Activated gamma-delta T cell treated with Interleukin-2 at 50 U/mL for 16 hours (primary cell): Measurements from ENCODE around the gene FOXL2.
"Not testable (repeated sequence)": the region's sequence is repeated elsewhere in the genome, so short reads cannot be mapped to it uniquely, and the experiment has no call there.

Source experiments
- DNase-seq: peaks from one replicate; pipeline ENCODE4 v3.0.0-alpha.2; 2020

The FOXL2 gene

DNA sequence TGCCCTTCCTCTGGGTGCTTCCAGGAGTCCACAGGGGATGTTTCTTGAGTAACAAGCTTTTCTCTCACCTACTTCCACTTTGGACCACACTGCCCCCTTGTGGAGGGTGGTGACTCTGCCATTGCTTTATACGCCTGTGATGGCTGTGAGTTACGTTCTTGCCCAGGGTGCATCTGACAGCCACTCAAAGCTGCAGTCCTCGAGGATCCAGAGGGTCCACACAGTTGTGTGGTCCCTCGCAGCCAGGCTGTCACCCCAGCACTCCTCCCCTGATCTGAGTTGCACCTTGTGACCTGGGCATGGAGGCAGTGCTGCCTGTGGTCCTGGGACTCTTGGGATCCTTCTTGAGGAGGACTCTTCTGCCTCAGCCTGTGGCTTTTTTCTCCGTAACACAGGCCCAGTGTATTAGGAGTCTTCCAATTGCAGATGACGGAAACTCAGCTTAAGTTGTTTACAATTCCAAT, 23.4 kb downstream of the FOXL2 start:
- peak; percentile 87 for DNase-seq

DNA sequence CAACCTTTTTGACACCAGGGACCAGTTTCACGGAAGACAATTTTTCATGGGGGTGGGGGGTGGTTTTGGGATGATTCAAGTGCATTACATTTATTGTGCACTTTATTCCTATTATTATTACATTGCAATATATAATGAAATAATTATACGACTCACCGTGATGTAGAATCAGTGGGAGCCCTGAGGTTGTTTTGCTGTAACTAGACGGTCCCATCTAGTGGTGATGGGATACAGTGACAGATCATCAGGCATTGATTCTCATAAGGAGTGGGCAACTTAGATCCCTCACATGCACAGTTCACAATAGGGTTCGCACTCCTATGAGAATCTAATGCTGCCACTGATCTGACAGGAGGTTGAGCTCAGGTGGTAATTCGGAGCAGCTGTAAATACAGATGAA, 24.5 kb downstream of the FOXL2 start:
- DNase-seq = not testable (repeated sequence)

DNA sequence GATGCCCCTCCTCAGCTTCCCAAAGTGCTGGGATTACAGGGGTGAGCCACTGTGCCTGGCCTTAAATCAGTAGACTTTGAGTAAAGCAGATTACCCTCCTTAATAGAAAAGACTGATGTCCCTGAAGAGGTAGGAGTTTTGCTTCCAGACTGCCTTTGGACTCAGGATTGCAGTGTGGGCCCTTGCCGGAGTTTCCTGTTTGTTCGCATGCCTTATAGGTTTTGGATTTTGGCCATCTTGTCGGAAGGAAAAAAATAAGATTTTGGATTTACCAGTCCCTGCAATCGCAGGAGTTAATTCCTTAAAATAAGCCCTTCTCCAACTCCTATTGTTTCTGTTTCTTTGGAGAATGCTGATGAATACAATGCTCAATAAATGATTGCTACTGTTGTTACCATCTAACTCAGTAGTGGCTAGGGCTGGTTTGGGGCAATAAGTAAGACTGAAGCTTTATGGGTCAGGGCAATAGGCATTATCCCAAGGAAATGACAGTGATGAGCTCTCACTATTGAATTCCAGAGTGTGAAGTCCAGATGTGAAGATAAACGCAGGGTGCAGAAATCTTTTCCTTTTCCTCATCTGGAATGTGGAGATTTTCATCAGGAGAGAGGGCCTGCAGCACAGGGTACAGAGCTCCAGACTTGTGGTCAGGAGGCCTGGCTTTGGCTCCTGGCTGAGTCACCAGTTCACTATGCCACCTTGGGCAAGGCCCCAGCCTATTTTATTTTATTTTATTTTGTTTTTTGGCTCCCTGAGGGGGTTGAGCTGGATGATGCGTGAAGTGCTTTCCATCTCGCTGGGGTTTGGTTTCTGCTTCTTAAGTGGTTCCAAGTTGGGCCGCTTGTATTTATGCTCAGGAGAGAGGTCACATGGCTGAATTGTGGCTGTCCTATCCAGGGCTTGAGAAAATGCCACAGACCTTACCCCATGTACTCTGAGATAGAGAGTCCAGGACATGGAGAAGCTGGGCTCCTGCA, 25.3 kb downstream of the FOXL2 start:
- DNase-seq = no peak

DNA sequence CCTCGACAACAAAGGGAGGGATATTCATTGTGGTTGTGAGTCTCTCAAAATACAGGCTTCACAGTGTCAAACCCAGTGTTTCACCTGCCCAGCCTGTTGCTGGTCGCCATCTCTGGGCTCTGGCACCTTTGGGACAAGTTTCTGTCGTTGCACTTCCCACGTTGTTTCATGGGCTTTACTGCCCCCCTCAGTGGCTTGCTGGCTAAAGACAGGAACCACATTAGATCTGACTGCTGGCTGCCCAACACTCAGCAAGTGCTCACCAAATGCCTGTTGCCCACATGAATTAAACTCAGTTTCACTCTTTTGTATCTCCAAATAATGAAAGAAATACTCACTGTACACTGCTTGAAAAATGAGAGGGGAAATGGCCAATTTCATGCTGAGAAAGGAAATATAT, 27.6 kb downstream of the FOXL2 start:
- no peak for DNase-seq

DNA sequence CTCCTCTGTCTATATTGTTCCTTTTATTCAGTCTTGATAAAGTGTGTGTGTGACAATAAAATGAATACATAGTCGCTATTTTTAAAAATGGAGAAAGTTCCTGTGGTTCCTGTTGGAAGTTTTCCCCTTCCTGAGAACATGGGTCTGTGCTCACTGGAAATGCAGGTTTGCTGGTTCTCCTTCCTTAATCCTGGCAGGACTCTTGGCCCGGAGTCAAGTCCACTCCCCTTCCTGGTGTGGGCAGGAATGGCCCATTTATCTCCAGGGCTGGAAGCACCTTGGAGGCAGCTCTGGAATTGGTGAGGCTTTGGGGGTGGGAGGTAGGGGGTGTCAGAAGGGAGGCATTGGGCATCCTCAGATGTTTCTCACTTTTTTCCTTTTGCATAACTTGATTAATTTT, 30.1 kb downstream of the FOXL2 start:
- DNase-seq = no peak

DNA sequence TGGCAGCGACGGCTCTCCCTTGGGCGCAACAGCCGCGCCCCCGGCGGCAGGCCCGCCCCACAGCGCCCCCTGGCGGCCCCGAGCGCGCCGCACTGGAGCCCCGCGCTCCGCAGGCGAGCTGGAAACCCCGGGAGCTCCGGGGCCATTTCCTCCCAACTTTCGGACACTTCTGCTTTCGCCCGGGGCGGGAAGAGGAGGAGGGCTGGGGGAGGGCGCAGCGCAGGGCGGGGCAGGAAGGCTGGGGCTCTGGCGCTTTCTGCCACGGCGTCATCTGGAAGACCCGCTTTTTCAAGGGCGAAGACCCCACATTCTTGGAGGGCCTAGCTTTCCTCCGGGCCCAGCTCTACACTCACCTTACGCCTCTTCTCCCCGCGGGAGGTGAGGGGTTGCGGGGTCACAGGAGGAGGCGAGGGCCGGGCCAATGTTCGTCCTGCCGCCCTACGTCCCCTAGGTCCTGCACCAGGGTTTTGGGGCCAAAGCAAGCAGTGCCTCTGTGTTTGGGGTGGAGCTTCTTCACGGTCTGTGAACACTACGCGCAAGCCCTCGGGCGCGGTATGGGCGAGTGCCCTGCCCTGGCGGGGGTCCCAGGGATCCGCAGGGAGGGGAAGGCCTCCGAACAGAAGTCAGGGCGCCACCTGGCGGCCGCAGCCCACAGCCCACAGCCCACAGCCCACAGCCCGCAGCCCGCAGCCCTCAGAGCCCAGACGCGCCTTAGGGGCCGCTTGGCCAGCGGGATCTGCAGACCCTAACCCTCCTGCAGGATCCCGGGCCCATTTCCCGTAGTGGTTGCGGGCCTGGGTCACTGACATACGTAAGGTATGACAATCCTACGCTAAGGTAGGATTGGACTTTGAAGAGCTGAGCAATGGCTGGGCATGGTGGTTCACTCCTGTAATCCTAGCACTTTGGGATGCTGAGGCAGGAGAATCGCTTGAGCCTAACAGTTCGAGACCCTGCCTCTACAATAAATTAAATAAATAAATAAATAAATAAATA, 31.1 kb downstream of the FOXL2 start:
- DNase-seq = peak; percentile 81

DNA sequence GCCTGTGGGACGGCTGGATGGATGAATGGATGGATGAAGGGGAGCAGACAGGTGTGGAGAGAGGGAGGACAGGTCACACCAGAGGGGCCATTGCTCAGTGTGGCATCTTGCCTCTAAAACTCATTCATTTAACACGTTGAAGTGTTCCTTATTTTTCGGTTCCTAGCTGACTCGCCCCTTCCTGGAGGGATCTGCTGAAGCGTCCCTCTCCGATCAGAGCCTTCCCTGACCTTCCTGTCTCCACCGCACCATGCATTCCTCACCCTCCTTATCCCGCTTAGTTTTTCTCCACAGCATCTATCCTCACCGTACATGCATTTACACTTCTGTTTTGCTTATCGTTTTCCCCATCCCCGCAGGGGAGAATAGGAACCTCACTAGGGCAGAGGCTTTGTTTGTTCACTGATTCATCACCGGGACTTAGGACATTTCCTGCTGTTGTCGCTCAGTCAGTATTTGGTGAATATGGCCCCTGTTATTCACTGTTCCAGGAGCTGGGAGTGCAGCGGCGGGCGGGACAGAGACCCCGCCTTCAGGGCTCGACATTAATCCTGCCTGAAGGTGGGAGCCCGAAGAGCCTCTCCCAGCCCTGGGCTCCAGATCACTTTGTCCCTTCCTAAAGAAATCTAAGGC, 32.0 kb downstream of the FOXL2 start:
- no peak for DNase-seq

DNA sequence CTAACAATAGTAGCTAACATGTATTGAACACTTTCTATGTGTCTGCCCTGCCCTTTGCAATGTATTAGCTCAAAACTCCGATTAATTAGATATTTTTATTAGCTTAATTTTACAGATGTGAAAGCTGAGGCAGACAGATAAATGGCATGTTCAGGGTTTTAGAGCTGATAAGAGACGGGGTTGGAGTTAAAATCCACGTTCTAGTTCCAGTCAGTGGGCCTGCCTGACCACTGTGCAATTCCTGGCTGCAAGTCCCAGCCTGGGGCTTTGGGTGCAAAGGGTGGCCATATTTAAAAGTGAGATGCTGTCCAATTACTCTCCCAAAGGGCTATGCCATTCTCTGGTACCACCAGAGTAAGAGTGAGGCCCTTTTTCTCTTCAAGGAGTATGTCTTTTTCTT, 33.2 kb downstream of the FOXL2 start:
- DNase-seq = no peak

DNA sequence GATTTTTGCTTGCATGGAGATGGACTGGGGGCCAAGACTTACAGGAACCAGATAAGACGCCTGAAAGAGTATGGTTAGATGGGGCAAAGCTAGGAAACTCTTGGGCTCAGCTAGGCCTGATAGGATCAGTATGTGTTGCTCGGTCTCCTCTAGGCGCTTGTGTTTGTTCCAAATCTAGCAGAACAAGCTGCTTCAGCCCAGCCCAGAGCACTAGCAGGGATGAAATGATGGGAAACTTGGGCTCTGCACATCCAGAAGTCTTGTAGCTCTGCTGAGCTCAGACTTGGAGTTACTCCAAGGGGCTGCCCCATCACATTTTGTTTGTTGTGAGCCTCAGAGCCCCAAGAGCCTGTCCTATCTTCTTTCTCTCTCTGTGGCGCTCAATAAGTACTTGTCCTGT, 34.7 kb downstream of the FOXL2 start:
- DNase-seq = no peak

DNA sequence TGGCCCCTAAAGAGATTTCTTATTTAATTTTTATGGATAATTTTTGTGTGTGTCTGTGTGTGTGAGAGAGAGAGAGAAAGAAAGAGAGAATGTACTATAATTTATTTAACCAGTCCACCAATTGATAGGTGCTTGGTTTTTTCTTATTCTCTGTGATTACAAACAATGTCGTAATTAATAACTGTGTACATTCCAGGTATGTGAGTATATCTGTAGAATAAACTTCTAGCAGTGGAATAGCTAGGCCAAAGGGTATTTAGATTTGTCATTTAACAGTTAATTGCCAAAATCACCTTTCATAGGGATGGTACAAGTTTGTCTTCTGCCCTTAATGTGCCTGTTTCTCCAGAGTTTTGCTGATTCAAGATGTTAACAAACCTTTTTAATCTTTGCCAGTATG, 35.3 kb downstream of the FOXL2 start:
- DNase-seq = no peak

DNA sequence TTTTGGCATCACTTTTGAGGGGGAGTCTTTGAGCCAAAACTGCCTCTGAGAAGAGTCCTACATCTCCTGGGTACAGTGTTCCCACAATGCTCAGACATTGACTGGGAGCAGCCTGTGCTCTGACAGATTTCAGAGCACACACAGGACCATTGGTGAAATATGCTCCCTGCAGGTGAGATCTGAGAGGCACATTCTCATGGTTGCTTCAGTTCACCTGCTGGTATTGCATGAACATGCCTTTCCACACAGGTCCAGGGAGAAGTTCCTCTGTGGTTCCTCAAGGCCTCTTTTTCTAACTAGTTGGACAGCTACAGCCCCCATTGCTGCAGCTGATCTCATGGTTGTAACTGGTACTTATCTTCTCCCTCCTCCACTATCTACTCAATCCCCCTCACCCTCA, 37.0 kb downstream of the FOXL2 start:
- DNase-seq = no peak

DNA sequence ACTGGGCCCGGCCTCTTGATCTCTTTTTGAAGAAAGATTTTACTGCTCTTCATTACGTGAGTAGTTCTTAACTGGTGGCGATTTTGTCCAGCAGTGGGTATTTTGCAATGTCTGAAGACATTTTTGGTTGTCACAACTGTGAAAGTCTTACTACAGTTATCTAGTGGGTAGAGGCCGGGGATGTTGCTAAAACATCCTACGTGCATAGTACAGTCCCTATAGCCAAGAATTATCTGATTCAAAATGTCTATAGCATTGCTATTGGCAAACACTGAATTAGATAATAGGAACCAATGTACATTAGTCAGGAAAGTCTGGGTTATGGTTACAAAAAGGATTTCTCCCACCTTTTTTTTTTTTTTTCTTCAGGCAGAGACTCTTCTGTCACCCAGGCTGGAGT, 38.1 kb downstream of the FOXL2 start:
- DNase-seq = no peak

DNA sequence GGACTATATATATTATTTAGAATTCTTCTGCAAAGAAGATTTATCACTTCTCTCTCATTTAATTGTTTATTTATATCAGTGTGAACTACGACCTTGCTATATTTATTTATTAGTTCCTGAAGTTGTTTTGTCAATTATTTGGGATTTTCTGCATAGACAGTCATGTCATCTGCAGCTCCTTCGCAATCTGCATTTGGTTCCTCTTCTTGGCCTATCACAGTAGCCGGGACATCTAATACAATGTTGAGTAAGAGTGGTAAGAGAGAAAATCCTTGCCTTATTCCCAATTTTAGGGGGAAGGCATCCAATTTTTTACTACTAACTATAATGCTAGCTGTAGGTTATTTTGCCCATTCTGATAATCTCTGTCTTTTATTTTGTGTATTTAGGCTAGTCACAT, 39.4 kb downstream of the FOXL2 start:
- no peak for DNase-seq

DNA sequence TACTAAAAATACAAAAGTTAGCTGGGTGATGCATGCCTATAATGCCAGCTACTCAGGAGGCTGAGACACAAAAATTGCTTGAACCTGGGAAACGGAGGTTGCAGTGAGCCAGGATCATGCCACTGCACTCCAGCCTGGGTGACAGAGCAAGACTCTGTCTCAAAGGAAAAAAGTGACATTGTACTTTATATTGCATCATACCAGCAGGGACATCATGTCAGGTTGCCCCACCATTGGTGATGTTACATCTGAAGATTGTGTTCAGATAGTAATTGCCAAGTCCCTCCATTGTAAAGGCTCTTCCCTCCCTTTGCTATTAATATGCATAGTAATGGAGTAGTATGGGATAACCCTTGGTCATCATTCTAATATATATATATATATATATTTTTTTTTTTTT, 44.8 kb downstream of the FOXL2 start:
- no peak for DNase-seq

DNA sequence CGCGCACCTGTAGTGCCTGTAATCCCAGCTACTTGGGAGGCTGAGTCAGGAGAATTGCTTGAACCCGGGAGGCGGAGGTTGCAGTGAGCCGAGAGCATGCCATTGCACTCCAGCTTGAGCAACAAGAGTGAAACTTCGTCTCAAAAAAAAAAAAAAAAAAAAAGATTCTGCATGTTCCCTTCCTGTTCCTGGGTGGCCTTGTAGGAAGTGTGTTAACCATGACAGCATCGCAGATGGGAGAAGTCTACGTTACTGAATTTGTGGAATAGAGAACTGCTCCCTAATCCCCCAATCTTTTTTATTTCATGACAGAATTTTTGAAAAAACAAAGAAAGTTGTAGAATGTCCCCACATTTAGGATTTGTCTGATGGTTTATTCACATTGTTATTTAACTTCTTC, 45.4 kb downstream of the FOXL2 start:
- no peak for DNase-seq

DNA sequence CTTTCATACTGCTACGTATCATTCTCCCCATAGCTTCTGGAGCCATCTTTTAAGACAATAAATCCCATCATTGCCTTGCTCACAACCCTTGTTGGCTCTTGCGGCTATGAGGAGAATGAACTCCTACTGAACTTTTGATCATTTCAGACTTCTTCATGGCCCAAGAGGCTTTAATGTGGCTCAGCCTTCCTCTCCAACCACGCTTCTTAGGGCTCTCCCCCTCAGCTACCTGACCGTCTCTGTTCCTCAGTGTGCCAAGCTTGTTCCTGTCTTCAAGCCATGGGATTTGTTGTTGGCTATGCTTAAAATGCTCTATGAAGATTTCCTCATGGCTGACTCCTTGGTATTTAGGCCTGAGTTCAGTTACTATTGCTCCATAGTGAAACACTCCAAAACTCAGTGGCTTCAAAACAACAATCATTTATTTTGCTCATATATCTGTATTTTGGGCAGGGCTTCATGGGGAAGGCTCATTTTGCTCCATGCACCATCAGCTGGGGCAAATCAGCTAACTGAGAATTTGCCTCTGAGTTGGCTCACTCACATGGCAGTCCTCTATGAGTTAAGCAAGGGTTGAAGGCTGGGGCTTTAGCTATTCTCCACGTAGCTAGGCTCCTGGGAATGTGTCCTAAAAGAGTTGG, 47.5 kb downstream of the FOXL2 start:
- DNase-seq = no peak

DNA sequence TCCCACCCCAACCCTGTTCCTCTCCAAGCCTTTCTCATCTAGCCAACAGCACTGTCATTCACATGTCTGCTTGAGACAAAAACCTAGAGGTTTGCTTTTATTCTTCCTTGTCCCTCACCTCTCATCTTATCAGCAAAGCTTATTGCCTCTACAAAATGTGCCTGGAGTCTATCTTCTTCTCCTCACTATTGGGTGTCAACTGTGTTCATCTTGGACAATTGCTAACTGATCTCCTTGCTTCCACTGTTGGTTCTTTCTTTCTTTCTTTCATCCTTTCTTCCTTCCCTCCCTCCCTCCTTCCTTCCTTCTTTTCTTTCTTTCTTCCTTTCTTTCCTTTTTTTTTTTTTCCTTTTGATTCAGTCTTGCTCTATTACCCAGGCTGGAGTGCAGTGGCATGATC, 48.2 kb downstream of the FOXL2 start:
- DNase-seq = no peak

DNA sequence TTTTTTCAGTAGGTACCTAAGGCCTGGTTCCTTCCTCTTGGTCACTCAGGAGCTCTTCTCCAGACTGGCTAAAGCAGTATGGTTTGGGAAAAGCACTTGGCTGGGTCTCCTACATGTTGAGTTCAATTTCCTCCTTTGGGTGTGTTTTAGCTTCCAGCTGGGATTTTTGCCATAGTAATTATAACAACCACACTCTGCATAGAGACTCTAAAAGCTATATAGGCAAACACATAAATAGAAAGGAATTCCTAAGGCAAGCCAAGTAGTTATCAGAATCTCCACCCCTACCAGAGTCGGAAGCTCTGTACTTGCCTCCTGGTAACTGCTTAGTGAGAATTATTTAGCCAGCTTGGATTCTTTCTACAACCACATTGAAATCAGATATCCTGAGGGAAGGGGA, 48.6 kb downstream of the FOXL2 start:
- DNase-seq = no peak
